Measurements from ENCODE around the gene HES5. TPM values are rescaled to one million over a fixed set of nuclear protein-coding genes. Genes with fewer than 3 reads are reported as not detected.
"Not testable (repeated sequence)": the region's sequence is repeated elsewhere in the genome, so short reads cannot be mapped to it uniquely, and the experiment has no call there.

The HES5 gene, protein sequence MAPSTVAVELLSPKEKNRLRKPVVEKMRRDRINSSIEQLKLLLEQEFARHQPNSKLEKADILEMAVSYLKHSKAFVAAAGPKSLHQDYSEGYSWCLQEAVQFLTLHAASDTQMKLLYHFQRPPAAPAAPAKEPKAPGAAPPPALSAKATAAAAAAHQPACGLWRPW
- not detected for total RNA-seq

DNA sequence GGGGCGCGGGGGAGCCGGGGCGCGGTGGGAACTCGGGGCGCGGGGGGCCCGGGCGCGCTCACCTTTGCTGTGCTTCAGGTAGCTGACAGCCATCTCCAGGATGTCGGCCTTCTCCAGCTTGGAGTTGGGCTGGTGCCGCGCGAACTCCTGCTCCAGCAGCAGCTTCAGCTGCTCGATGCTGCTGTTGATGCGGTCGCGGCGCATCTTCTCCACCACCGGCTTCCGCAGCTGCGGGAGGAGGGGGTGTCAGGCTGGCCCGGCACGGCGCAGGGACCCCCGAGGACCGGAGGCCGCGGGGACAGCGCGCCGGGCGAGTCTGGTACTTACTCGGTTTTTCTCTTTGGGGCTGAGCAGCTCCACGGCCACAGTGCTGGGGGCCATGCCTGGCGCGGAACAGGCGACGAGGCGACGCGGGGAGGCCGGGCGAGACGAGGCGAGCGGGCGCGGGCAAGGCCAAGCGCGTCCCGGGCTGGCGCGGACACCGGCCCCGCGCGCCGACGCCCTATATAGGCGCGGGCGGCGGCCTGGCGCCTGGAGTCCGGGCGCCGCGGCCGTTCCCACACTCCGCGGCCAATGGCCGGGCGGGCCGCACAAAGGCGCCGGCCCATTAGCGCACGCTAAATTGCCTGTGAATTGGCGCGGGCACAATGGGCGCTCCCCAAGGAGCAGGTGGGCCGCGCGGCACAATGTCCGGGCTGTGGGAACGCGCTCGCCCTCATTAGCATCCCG lies at the start of gene HES5:
TSS of gene HES5 (minus strand) at position 480 of the 729 bp plus-strand sequence. CDS start at position 381, 99 bp downstream.
- H3K27me3 Mint-ChIP-seq: peaks cover 0 to 4% of the 10 kb centered on the region in 2 donors
- DNase-seq (ENCODE audit: low spot score) (no peak), ATAC-seq (no peak)
- H3K9me3 Mint-ChIP-seq: no peaks in the 10 kb centered on the region
- no peak within 1 kb of the TSS for H3K27ac Mint-ChIP-seq
- H3K36me3 Mint-ChIP-seq: no peaks in the 10 kb centered on the region
- H3K4me1 Mint-ChIP-seq (ENCODE audit: low read depth in 2 of 2): peaks cover 8 to 9% of the 10 kb centered on the region in 2 donors
- peak within 1 kb of the TSS; percentile 69 for H3K4me3 Mint-ChIP-seq

DNA sequence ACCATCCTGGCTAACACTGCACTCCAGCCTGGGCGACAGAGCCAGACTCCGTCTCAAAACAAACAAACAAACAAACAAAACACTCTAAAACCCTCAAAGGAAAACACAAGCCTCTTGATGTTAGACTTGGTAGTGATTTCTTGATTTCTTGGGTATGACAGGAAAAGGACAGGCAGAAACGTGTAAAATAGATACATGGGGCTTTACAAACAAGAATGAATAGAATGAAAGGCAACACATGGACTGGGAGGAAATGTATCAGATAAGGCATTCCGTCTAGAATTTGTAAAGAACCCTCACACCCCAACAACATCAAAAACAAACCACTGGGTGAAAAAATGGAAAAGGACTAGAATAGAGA lies 48.7 kb upstream of the HES5 start:
- ATAC-seq (no peak), DNase-seq (ENCODE audit: low spot score) (no peak)
- no peaks in the 10 kb centered on the region for H3K36me3 Mint-ChIP-seq
- peak overlapping the region; percentile 64 for H3K4me3 Mint-ChIP-seq
- H3K27ac Mint-ChIP-seq: peak overlapping the region; percentile 90 to 94
- H3K9me3 Mint-ChIP-seq: peaks cover under 1% of the 10 kb centered on the region
- H3K27me3 Mint-ChIP-seq: no peaks in the 10 kb centered on the region
- peaks cover 8 to 26% of the 10 kb centered on the region in 2 donors for H3K4me1 Mint-ChIP-seq (ENCODE audit: low read depth in 2 of 2)

DNA sequence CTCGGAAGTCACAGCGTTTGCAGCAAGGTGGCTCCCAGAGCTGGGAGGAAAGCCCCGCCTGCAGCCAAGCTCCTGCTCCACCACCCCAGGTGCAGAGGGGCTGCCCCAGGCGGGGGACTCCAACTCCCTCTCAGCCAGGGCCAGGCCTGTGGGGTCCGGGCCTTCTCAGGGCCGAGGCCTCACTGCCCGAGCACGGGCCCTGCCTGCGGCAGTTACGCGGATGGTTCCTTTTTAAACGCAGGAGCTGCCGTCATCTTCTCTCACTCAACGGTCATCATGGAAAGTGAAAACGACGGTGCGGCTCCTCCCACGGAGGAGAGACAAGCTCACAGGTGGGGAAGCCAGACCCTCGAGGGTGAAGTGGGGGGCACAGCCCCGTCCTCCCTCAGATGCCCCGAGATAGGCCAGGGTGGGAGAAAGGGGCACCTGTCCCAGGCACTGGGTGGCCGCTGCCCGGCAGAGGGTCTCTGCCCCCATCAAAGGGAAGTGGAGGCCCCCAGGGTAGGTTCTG lies 47.6 kb upstream of the HES5 start:
- DNase-seq (ENCODE audit: low spot score) (peak; percentile 31), ATAC-seq (peak in 1 of 2 donors; percentile 48)
- H3K27me3 Mint-ChIP-seq, H3K9me3 Mint-ChIP-seq, H3K36me3 Mint-ChIP-seq: not testable (repeated sequence)
- H3K4me3 Mint-ChIP-seq: peak overlapping the region; percentile 64
- peaks cover 14 to 30% of the 10 kb centered on the region in 2 donors for H3K4me1 Mint-ChIP-seq (ENCODE audit: low read depth in 2 of 2)
- peak overlapping the region; percentile 90 to 94 for H3K27ac Mint-ChIP-seq

DNA sequence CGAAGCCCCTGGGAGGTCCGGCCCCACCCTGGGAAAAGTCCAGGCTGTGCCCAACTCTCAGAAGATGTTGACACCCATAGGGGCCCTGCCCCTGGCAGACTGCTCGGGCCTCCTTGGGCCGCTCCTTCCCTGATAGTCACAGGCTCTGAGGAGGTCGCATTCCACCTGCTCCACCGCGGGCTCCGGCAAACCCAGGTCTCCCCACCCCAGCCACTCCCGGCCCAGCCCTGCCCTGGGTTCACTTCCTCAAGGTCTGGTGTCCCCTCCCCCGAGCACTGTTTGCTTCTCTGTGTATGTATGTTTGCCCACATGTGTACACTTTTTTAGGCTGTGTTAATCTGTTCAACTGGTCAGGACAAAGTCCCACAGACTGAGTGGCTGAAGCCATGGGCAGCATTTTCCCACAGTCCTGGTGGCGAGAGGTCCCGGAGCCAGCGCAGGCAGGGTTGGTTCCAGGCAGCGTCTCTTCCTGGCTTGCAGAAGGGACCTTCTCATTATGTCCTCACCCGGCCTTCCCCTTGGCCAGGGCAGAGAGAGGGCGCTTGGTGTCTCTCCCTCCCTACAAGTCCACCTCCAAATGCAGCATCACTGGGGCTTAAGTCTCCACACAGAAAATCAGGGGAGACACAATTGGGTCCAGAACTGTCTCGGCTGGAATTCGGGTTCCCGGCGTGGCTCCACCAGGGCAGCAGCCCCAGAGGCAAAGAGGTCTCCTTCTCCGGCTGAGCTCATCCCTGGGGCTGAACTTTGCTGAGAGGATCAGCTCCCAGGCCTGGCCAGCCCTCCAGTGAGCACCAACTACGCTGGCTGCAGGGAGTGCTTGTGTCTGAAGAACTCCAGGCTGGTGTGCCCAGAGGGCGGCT lies 46.0 kb upstream of the HES5 start:
- Mint-ChIP-seq H3K27ac (peak overlapping the region; percentile 28 to 59), H3K27me3 (no peaks in the 10 kb centered on the region), H3K9me3 (peaks cover 9% of the 10 kb centered on the region), H3K4me1 (ENCODE audit: low read depth in 2 of 2) (peaks cover 16 to 26% of the 10 kb centered on the region in 2 donors), H3K4me3 (no peak overlapping the region), H3K36me3 (peaks cover 9% of the 10 kb centered on the region)
- ATAC-seq (no peak), DNase-seq (ENCODE audit: low spot score) (peak; percentile 56)

DNA sequence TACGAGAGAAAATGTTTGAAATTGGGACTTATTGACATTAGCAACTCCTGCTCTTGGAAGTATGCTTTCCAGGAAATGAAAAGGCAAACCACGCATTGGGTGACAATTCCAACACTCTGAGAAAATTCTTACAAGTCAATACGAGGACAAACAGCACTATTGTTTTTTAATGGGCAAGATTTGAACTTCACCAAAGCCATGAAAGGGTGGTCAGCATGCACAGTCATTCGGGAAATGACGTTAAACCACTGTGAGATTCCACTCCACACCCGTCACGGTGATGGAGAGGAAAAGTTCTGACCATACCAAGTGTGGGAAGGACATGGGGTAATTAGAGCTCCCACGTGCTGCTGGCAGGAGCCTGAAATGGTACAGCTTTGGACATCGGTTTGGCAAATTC lies 44.3 kb upstream of the HES5 start:
- ATAC-seq: no peak
- DNase-seq (ENCODE audit: low spot score): no peak
- H3K4me3 Mint-ChIP-seq: no peak overlapping the region
- H3K4me1 Mint-ChIP-seq (ENCODE audit: low read depth in 2 of 2): peaks cover 16 to 25% of the 10 kb centered on the region in 2 donors
- no peaks in the 10 kb centered on the region for H3K27me3 Mint-ChIP-seq
- no peak overlapping the region for H3K27ac Mint-ChIP-seq
- H3K9me3 Mint-ChIP-seq: peaks cover 9% of the 10 kb centered on the region
- peaks cover 9% of the 10 kb centered on the region for H3K36me3 Mint-ChIP-seq

DNA sequence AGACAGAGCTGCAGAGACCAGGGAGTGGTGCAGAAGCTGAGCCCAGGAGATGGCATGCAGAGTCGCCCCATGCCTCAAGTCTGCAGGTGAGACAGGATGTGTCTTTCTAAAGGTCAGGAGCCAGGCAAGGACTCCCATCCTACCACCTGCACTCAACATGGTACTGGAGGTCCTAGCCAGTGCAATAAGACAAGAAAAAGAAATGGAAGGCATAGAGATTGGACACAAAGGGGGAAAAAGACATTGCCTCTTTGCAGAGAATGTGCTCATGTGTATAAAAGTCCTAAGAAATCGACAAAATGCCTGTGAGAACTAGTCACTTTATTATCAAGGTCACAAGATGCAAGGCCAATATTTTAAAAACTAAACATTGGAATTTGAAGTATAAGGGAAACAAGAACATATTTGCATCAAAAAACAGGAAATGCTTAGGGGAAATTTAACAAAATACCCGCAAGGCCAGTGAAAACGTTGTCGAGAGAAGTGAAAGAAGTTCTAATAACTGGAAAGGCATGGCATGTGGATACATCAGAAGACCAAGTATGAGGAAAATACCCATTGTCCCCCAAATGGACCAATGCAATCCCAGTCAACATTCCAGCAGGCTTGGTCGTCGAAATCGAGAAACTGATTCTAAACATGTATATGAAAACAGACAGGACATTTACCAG lies 43.3 kb upstream of the HES5 start:
- H3K4me1 Mint-ChIP-seq (ENCODE audit: low read depth in 2 of 2): peaks cover 8 to 18% of the 10 kb centered on the region in 2 donors
- H3K27ac Mint-ChIP-seq: peak overlapping the region in 1 of 2 donors; percentile 18
- no peak for DNase-seq (ENCODE audit: low spot score)
- no peak overlapping the region for H3K4me3 Mint-ChIP-seq
- H3K9me3 Mint-ChIP-seq: peaks cover 9% of the 10 kb centered on the region
- peaks cover 9% of the 10 kb centered on the region for H3K36me3 Mint-ChIP-seq
- no peaks in the 10 kb centered on the region for H3K27me3 Mint-ChIP-seq
- ATAC-seq: no peak

DNA sequence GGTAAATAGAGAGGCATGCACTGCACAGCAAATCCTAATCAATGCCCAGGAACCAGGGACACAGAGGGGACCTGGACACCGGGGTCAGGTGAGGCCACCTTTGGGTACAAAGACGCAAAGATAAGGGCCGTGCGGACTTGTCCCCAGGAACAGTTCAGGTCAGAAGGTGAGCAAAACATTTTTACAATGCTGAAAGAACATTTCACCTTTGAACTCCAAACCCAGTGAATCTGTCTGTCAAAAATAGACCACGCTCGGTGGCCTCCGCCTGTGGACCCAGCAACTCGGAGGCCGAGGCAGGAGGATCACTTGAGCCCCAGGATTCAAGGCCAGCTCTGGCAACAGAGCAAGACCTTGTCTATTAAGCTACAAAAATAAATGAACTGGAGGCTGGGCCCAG lies 41.3 kb upstream of the HES5 start:
- Mint-ChIP-seq H3K9me3 (peaks cover 9% of the 10 kb centered on the region), H3K4me3 (no peak overlapping the region), H3K27ac (no peak overlapping the region), H3K36me3 (peaks cover 9% of the 10 kb centered on the region), H3K27me3 (no peaks in the 10 kb centered on the region), H3K4me1 (ENCODE audit: low read depth in 2 of 2) (peaks cover 8 to 15% of the 10 kb centered on the region in 2 donors)
- ATAC-seq (no peak), DNase-seq (ENCODE audit: low spot score) (no peak)

DNA sequence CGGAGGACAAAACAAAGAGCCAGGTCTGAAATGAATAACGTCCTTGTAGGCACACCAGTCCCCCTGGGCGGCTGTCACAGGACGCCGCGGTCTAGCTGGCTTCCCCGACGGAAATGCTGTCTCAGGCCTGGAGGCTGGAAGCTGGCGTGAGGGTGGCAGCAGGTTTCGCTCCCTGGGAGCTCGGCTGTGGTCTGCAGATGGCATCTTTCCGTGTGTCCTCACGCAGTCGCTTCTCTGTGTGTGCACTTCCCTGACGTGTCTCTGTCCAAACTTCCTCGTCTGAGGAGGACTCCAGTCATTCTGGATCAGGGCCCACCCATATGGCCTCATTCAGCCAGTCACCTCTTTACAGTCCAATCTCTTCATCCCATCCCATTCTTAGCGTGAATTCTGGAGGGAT lies 40.3 kb upstream of the HES5 start:
- ATAC-seq (no peak), DNase-seq (ENCODE audit: low spot score) (no peak)
- H3K36me3 Mint-ChIP-seq: peaks cover 9% of the 10 kb centered on the region
- no peaks in the 10 kb centered on the region for H3K27me3 Mint-ChIP-seq
- H3K4me3 Mint-ChIP-seq: no peak overlapping the region
- no peak overlapping the region for H3K27ac Mint-ChIP-seq
- H3K4me1 Mint-ChIP-seq (ENCODE audit: low read depth in 2 of 2): peaks cover 8 to 12% of the 10 kb centered on the region in 2 donors
- H3K9me3 Mint-ChIP-seq: peaks cover 9% of the 10 kb centered on the region

DNA sequence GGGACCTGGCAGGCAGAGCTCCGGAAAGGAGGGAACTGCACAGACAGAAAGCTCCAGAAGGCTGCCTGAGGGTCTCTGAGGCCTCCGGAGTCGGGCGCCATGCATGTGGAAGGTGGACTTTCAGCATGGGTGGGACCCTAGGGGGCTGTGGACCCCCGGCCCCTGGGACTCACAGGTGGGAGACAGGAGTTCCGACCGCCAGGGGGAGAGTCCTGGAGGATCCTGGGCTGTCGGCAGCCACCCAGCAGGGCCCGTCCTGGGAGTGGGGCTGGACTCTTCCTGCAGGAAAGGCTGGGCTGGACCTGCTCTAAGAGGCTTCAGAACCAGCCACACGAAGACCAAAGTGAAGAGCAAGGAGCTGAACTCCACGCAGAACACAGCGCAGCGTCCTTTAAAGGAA lies 39.6 kb upstream of the HES5 start:
- DNase-seq (ENCODE audit: low spot score); H3K9me3 Mint-ChIP-seq; H3K27ac Mint-ChIP-seq; H3K4me3 Mint-ChIP-seq; ATAC-seq; H3K27me3 Mint-ChIP-seq; H3K36me3 Mint-ChIP-seq: not testable (repeated sequence)
- H3K4me1 Mint-ChIP-seq (ENCODE audit: low read depth in 2 of 2): peaks cover 8 to 12% of the 10 kb centered on the region in 2 donors

DNA sequence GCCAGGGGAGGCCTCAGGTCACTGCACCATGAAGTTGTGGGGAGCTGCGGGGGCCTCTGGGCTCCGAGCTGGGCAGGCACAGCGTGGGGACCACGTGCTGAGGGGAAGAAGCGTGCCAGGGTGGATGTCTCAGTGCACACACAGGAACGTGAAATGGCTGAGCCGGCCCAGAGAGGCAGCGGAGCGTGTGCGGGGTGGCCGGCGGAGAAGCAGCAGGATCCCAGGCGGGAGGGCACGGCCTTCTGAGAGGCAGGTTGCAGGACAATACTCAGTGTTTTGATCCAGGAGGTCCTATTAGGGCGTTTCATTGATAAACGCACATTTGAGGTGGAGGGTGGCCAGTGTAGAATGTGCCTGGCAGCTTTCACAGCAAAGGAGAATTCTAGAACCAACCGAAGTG lies 39.0 kb upstream of the HES5 start:
- peaks cover 8 to 9% of the 10 kb centered on the region in 2 donors for H3K4me1 Mint-ChIP-seq (ENCODE audit: low read depth in 2 of 2)
- H3K36me3 Mint-ChIP-seq: peaks cover 9% of the 10 kb centered on the region
- peaks cover 9% of the 10 kb centered on the region for H3K9me3 Mint-ChIP-seq
- no peak for DNase-seq (ENCODE audit: low spot score)
- no peak overlapping the region for H3K27ac Mint-ChIP-seq
- ATAC-seq: no peak
- H3K4me3 Mint-ChIP-seq: no peak overlapping the region
- no peaks in the 10 kb centered on the region for H3K27me3 Mint-ChIP-seq

DNA sequence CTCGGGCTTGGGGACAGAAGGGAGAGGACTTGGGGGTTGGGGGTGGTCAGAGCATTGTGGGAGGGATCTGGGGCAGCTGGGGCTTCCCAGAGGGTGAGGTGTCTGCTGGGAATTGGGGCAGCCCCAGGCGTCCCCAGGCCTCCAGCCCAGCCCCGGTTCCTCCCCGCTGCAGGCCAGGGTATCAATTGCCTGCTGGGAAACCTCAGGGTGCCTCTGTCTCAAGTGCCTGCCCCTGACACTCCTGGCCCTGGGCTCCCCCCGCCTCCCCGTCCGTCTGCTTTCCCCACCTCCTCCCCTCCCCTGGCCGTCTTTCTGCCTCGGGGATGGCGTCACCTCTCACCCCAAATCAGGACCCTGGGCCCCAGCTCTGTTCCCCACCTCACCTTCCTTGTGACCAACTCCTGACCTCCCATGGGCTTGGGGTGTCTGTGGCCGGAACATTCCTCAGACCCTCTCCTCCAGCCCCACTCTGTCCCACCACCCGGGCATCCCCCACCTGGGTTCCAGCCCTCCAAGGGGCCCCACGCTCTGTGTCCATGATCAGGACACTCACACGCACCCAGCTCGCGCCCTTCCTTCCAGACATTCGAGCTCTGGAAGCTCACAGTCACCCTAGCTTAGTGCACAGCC lies 38.2 kb upstream of the HES5 start:
- not testable (repeated sequence) for H3K4me3 Mint-ChIP-seq, H3K36me3 Mint-ChIP-seq
- ATAC-seq: peak in 1 of 2 donors; percentile 29

DNA sequence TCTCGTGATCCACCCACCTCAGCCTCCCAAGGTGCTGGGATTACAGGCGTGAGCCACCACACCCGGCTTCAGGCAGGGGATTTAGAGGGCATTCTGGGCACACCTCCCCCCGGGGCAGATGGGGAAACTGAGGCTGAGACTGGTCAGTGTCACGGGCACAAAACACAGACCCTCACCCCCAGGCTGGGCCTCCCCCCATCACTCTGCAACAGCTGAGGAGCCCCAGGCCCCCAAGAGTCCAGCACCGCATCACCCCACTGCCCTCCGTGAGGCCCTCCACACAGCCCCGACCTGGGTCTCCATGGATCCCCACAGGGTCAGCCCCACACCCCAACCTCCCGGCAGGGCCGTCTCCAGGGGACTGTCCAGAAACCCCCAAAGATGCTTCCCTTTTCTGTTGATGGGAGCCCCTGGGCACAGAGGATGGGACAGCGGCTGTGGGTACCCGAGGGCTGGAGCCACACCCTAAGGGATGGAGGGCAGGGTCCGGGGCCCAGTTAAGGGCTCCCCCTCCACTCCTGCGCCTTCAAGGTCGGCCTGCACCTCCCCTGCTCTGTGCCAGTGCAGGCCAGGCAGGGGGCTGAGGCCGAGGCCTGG lies 37.1 kb upstream of the HES5 start:
- Mint-ChIP-seq H3K27me3 (no peaks in the 10 kb centered on the region), H3K27ac (no peak overlapping the region), H3K4me3 (no peak overlapping the region), H3K4me1 (ENCODE audit: low read depth in 2 of 2) (peaks cover 0 to 2% of the 10 kb centered on the region in 2 donors), H3K36me3 (no peaks in the 10 kb centered on the region), H3K9me3 (no peaks in the 10 kb centered on the region)
- DNase-seq (ENCODE audit: low spot score) (no peak), ATAC-seq (no peak)

More for the DNA sequence above, 38.2 kb upstream of the HES5 start:
- not testable (repeated sequence) for H3K9me3 Mint-ChIP-seq; DNase-seq (ENCODE audit: low spot score); H3K27me3 Mint-ChIP-seq; H3K27ac Mint-ChIP-seq; H3K4me1 Mint-ChIP-seq (ENCODE audit: low read depth in 2 of 2)

Measured in natural killer cell treated with Interleukin-12 subunit alpha and Interleukin-12 subunit beta and Interleukin-15 and Interleukin-18, amount 100 ng/mL, for 72 hours (primary cell).